ENCODE measurements around the gene GPRC5B. TPM values are rescaled to one million over a fixed set of nuclear protein-coding genes. Genes with fewer than 3 reads are reported as not detected.

Gene GPRC5B
- total RNA-seq, 1 experiment from 2014 or later = 3.2 TPM

- DNase-seq (ENCODE audit: low read depth) = no peak
These were observed 13.5 kb upstream of the GPRC5B start for GRCh38 chr16:19898166-19898565.

GRCh38 chr16:19896951-19897350 is 12.3 kb upstream of the GPRC5B start:
- DNase-seq (ENCODE audit: low read depth) = no peak

- no peak for DNase-seq (ENCODE audit: low read depth)
These were observed 9.9 kb upstream of the GPRC5B start for GRCh38 chr16:19894586-19894985.

- no peak for DNase-seq (ENCODE audit: low read depth)
These were observed 8.3 kb upstream of the GPRC5B start for GRCh38 chr16:19892902-19893301.

- DNase-seq (ENCODE audit: low read depth) = no peak
These were observed 6.3 kb upstream of the GPRC5B start for GRCh38 chr16:19890901-19891300.

GRCh38 chr16:19888834-19889233 is 4.2 kb upstream of the GPRC5B start:
- no peak for DNase-seq (ENCODE audit: low read depth)

DNA sequence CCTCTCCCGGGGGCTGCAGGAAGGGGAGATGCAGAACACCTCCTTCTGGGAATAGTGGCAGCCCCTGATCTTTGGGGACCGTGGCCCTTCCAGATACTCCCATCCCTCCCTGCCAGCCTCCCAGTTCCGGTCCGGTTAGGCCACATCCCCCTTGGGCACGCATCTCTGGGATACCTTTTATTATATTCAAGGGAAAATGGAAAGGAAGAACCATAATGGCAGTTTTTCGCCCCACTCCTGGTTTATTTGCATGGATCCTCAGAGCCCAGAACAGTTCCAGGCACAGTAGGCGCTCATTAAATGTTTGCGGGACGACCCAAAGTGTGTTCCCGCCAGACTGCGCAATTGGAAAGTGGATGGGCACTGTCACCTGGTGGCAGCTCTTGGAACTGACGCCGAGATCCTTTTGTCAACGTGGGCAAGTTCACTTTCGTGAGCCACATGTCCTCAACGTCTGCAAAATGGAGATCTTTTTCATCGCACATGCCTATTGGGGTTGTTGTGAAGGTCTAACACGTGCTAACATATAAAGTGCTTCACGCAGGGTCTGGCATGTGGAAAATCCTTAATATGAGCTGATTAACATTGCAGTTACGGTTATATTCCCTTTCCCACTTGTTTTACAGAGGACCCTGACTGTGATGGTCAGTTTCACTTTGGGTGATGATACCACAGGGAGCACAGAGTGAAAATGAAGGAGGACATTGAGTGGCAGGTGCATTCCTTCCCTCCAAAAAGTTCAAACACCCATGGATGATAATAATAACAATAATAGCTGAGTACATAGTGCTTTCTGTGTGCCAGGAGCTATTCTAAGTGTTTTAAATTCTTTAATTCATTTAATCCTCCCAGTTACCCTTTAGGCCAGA is 1.7 kb upstream of the GPRC5B start:
- peak; percentile 58 for DNase-seq (ENCODE audit: low read depth)

DNA sequence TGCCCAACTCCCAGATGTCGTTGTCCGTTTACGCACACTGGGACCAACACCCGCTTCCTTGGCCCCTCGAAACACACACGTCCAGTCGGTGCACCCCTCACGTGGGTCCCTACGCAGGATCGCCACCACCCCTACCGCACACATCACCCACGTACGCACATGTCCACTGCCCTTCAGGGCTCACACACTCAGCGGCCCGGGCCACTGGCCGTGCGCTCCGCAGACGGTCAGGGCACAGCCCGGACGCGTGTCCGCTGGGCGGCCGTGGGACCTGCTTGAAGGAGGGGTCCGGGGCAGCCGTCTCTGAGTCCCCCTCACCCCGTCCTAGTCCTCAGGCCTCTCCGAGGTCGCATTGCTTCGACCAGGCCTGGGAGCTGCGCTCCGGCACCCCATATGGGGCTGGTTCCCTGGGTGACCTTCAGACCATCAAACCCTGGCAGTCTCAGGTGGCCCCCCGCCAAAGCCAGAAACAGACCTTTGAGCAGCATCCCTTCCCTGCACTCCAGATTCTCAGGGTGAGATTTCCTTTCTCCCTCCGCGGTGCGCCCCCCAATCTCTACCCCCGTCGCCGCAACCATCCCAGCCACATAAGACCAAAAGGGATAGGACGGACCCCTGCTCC is 914 bp upstream of the GPRC5B start:
- no peak for DNase-seq (ENCODE audit: low read depth)

- DNase-seq (ENCODE audit: low read depth) = no peak
These were observed 622 bp downstream of the GPRC5B start for GRCh38 chr16:19883966-19884485.

GRCh38 chr16:19883296-19883965 is 1.2 kb downstream of the GPRC5B start:
- peak; percentile 35 for DNase-seq (ENCODE audit: low read depth)

GRCh38 chr16:19882646-19883045 is 2.0 kb downstream of the GPRC5B start:
- DNase-seq (ENCODE audit: low read depth) = no peak

- DNase-seq (ENCODE audit: low read depth) = no peak
These were observed 2.5 kb downstream of the GPRC5B start for GRCh38 chr16:19882186-19882585.

GRCh38 chr16:19881783-19882182 is 2.9 kb downstream of the GPRC5B start:
- DNase-seq (ENCODE audit: low read depth) = no peak

GRCh38 chr16:19881028-19881427 is 3.6 kb downstream of the GPRC5B start:
- DNase-seq (ENCODE audit: low read depth) = no peak

GRCh38 chr16:19879241-19879792 is 5.3 kb downstream of the GPRC5B start:
- DNase-seq (ENCODE audit: low read depth) = peak; percentile 59

DNA sequence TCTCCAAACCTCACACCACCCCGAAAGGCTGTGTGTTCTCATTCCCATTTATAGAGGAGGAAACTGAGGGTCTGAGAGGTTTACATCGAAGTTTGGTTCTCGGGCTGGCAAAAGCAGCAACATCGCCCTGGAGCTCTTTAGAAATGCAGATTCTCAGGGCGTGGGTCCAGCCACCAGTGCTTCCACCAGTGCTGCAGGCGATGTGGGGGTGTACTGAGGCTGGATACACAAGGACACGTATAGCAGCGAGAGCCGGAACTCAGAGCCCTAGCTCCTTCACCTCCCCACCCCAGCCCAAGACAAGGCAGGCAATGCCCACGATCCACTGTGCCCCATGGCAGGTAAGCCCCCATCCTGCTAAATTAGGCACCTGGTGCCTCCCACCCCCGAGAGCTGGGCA is 5.9 kb downstream of the GPRC5B start:
- no peak for DNase-seq (ENCODE audit: low read depth)

DNA sequence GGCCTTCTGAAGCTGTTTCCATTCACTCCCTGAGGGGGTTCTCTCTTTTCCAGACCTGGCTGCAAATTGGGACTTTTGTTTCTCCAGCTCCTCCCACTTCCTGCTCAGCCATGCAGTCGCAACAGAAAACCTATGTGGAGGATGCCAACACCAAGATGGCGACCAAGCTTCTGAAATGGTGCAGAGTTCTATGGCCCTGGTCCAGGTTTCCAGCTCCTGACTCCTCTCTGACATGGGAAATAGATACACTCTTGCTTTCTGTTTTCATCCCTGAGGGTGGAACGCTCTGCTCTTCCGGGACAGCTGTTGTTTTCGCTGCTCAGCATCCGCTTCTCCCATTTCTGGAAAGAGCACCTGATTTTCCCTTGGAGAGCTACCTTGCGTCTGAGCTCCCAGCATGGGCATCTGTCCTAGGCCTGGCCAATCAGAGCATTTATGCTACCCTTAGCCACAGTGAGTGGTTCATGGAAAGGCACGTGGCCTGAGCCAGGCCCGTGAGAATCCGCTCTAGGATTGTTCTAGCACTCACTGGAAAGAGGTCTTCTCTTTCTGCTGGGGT is 8.1 kb downstream of the GPRC5B start:
- DNase-seq (ENCODE audit: low read depth) = no peak

- no peak for DNase-seq (ENCODE audit: low read depth)
These were observed 8.7 kb downstream of the GPRC5B start for GRCh38 chr16:19875900-19876299.

DNA sequence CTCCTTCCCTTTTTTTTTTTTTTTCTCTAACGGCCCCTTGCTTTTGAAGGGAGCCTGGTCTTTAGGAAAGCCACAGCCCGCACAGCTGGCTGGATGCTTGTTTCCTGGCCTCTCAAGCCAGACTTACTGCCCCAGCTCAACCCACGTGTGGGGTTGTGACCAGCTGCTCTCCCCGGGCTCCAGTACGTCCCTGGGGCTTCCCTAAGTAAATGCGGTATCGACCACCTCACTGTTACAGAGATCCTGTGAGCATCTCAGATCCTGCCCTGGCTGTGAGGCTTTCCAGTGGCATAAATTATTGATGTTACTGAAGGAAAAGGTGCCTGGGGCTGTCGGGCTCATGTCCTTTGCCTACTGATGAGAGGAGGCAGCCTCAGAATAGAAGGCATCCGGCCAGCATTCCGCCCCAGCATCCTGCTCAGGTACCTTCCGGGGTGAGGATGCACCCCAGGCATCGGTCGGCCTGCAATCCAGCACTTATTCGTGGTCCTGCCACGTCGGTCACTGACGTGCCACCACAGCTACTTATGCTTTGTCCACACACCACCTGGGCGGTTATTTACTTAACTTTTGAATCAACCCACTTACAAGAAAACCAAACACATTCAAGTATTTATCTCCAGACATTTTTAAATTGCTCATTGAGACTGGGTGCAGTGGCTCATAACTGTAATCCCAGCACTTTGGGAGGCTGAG is 9.6 kb downstream of the GPRC5B start:
- no peak for DNase-seq (ENCODE audit: low read depth)

GRCh38 chr16:19874026-19874425 is 10.6 kb downstream of the GPRC5B start:
- no peak for DNase-seq (ENCODE audit: low read depth)

- no peak for DNase-seq (ENCODE audit: low read depth)
These were observed 11.7 kb downstream of the GPRC5B start for GRCh38 chr16:19872935-19873334.
